Panc1 (cell line): Measurements from ENCODE around the gene SH3RF2. TPM values are rescaled to one million over a fixed set of nuclear protein-coding genes. Genes with fewer than 3 reads are reported as not detected.

Experiments used
- ATAC-seq: fragments of 200-7000 bp; cut with Tn5 transposase; 2 replicates; pipeline ENCODE4 v1.9.1; 2020; ENCODE audit warnings: mild to moderate bottlenecking, moderate library complexity
- BruUV-seq: library from RNA; stranded (reverse); fragments of 400-500 nt; replicated peaks from 2 replicates; lab custom pipeline; 2021; lab: Mats Ljungman, UMichigan
- CTCF ChIA-PET: fragments of 300-600 bp; sonication (Branson Sonifier 250); formaldehyde crosslinking; loops from one replicate; lab custom pipeline; 2022; ENCODE audit warnings: antibody characterized with exemption; lab: Charles Lee
- POLR2A ChIA-PET: fragments of 300-600 bp; sonication (Branson Sonifier 250); formaldehyde crosslinking; loops from one replicate; lab custom pipeline; 2022; ENCODE audit warnings: antibody characterized with exemption; lab: Charles Lee
- DNase-seq: peaks from one replicate; pipeline ENCODE4 v3.0.0-alpha.2; 2010; ENCODE audit warnings: low read depth, low spot score
- H3K27ac ChIP-seq: 2 replicates; pipeline ENCODE4 v1.5.1; 2011; ENCODE audit warnings: mild to moderate bottlenecking, low read length, inconsistent platforms
- H3K27me3 ChIP-seq: fragments of 200-500 bp; sonication (Bioruptor generic); 2 replicates; pipeline ENCODE4 v1.6.0; 2014; ENCODE audit warnings: low read length, inconsistent platforms; ENCODE audit not compliant: control insufficient read depth, insufficient read depth
- H3K36me3 ChIP-seq: fragments of 200-500 bp; sonication (Bioruptor generic); 2 replicates; pipeline ENCODE4 v1.5.1; 2014; ENCODE audit warnings: inconsistent platforms, mild to moderate bottlenecking, low read length, moderate library complexity; ENCODE audit not compliant: control insufficient read depth, insufficient read depth
- H3K4me1 ChIP-seq: 2 replicates; pipeline ENCODE4 v1.5.1; 2011; ENCODE audit warnings: inconsistent platforms, mild to moderate bottlenecking, low read length, moderate library complexity; ENCODE audit not compliant: control insufficient read depth, insufficient read depth
- H3K4me3 ChIP-seq, 2 experiments: 2 replicates each; pipeline ENCODE4 v1.5.1; 2011 to 2012; ENCODE audit warnings: low read depth in 2 of 2, low read length in 2 of 2, mild to moderate bottlenecking in 2 of 2, inconsistent platforms in 1 of 2, moderate library complexity in 1 of 2
- H3K9me3 ChIP-seq: fragments of 200-500 bp; sonication (Bioruptor generic); 2 replicates; pipeline ENCODE4 v1.5.1; 2014; ENCODE audit warnings: low read depth, mild to moderate bottlenecking, inconsistent platforms, low read length, moderate library complexity; ENCODE audit not compliant: control insufficient read depth, insufficient read depth
- POLR2AphosphoS5 ChIP-seq: IDR thresholded peaks from 2 replicates; pipeline ENCODE4 v1.6.1; 2012; ENCODE audit warnings: mild to moderate bottlenecking, low read depth, low read length, moderate library complexity
- SIN3A ChIP-seq: IDR thresholded peaks from 2 replicates; pipeline ENCODE4 v1.6.1; 2012; ENCODE audit warnings: low read depth, mild to moderate bottlenecking, low read length, moderate library complexity, borderline replicate concordance; ENCODE audit not compliant: insufficient read depth
- TCF7L2 ChIP-seq: IDR thresholded peaks from 2 replicates; pipeline ENCODE4 v1.6.1; 2011; ENCODE audit warnings: mild to moderate bottlenecking, low read depth, low read length, inconsistent platforms
- in situ Hi-C: cut with HindIII; loops from 2 replicates; pipeline ENCODE4 v1.10.0; 2016; ENCODE audit warnings: low sequenced_read_pairs, low pct_unique_long_range_greater_than_20kb
- intact Hi-C: fragments of 100-400 bp; cut with micrococcal nuclease; formaldehyde crosslinking; loops from one replicate; pipeline ENCODE4 v1.10.0; 2022; ENCODE audit not compliant: unreplicated experiment
- total RNA-seq: library from RNA; stranded (reverse); gene quantifications from one replicate; pipeline ENCODE4 v1.2.1, GENCODE V29; 2021; ENCODE audit not compliant: unreplicated experiment
- TF ChIP-seq, protein P1 (sequence below): fragments of 450-650 bp; IDR thresholded peaks from 2 replicates; pipeline ENCODE4 v1.5.1; 2017; ENCODE audit warnings: mild to moderate bottlenecking
- TF ChIP-seq, protein P2 (sequence below), 2 experiments: IDR thresholded peaks; 2 replicates each; pipeline ENCODE4 v1.6.1; 2011 to 2012; ENCODE audit warnings: low read depth in 2 of 2, control low read depth in 1 of 2, low read length in 1 of 2, mild to moderate bottlenecking in 1 of 2, moderate library complexity in 1 of 2; ENCODE audit not compliant: insufficient read depth in 1 of 2

SH3RF2 gene
- total RNA-seq, 1 experiment from 2014 or later = 23.1 TPM

DNA sequence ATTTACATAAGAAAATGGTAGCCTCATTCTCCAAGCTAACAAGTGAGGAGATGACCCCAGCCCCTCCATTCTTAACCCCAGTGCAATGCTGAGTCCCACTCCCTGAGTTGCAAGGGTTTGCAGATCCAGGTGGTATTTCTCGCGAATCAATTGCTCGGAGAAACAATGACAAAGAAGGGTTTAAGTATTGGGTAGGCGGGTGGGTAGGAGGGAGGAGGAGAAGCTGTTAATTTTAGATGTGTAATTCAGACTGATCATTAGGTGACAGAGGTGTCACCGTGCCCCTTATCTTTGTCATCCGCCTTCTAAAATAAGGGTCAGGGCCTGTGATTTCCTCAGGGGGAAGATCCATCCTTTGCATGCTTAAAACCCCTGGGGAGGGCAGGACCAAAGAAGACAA lies 17.0 kb upstream of the SH3RF2 start:
- no TSS peak for BruUV-seq
- ATAC-seq = no peak

DNA sequence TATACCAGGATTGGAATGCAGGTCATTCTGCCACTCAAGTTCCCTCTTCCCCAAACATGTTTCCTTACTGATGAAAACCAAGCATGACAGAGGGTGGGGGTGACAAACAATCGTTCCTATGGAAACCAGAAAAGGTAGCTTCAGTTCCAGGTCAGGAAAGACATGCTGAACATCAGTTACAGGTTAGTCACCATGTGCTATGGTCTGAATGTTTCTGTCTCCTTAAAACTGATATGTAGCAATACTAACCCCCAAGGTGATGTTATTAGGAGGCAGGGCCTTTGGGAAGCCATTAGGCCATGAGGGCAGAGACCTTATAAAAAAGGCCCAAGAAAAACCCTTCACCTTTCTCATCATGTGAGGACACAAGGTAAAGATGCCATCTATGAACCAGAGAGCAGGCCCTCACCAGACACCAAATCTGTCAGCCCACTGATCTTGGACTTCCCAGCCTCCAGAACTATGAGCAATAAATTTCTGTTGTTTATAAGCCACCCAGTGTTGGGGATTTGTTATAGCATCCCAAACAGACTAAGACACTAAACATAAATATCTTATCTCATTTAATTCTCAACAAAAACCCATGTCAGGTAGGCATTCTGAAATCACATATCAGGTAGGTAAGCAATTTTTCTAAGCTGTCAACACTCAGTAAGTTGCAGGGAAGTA lies 15.7 kb upstream of the SH3RF2 start:
- no TSS peak for BruUV-seq
- no peak for DNase-seq
- intact Hi-C loops = no loop called here

More for the DNA sequence above, 17.0 kb upstream of the SH3RF2 start:
- Histone ChIP-seq H3K4me1 (peaks cover 23% of the 10 kb centered on the region), H3K9me3 (no peaks in the 10 kb centered on the region), H3K4me3 (no peak overlapping the region), H3K36me3 (no peaks in the 10 kb centered on the region), H3K27me3 (no peaks in the 10 kb centered on the region), H3K27ac (no peak overlapping the region; the same call in 1 of the 2 replicates)
- DNase-seq = no peak
- ChIA-PET POLR2A (no interaction called here), CTCF (no interaction called here)
- in situ Hi-C loops (no loop called here), intact Hi-C loops (no loop called here)
- TF ChIP-seq SIN3A (no peak), POLR2AphosphoS5 (no peak), TCF7L2 (no peak)
- TF ChIP-seq, protein P1, sequence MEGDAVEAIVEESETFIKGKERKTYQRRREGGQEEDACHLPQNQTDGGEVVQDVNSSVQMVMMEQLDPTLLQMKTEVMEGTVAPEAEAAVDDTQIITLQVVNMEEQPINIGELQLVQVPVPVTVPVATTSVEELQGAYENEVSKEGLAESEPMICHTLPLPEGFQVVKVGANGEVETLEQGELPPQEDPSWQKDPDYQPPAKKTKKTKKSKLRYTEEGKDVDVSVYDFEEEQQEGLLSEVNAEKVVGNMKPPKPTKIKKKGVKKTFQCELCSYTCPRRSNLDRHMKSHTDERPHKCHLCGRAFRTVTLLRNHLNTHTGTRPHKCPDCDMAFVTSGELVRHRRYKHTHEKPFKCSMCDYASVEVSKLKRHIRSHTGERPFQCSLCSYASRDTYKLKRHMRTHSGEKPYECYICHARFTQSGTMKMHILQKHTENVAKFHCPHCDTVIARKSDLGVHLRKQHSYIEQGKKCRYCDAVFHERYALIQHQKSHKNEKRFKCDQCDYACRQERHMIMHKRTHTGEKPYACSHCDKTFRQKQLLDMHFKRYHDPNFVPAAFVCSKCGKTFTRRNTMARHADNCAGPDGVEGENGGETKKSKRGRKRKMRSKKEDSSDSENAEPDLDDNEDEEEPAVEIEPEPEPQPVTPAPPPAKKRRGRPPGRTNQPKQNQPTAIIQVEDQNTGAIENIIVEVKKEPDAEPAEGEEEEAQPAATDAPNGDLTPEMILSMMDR = no peak
- TF ChIP-seq, protein P2, sequence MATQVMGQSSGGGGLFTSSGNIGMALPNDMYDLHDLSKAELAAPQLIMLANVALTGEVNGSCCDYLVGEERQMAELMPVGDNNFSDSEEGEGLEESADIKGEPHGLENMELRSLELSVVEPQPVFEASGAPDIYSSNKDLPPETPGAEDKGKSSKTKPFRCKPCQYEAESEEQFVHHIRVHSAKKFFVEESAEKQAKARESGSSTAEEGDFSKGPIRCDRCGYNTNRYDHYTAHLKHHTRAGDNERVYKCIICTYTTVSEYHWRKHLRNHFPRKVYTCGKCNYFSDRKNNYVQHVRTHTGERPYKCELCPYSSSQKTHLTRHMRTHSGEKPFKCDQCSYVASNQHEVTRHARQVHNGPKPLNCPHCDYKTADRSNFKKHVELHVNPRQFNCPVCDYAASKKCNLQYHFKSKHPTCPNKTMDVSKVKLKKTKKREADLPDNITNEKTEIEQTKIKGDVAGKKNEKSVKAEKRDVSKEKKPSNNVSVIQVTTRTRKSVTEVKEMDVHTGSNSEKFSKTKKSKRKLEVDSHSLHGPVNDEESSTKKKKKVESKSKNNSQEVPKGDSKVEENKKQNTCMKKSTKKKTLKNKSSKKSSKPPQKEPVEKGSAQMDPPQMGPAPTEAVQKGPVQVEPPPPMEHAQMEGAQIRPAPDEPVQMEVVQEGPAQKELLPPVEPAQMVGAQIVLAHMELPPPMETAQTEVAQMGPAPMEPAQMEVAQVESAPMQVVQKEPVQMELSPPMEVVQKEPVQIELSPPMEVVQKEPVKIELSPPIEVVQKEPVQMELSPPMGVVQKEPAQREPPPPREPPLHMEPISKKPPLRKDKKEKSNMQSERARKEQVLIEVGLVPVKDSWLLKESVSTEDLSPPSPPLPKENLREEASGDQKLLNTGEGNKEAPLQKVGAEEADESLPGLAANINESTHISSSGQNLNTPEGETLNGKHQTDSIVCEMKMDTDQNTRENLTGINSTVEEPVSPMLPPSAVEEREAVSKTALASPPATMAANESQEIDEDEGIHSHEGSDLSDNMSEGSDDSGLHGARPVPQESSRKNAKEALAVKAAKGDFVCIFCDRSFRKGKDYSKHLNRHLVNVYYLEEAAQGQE (IDR thresholded peaks at IDR 0.05; ENCODE audit: insufficient read depth in 1 of 2, low read depth in 2 of 2, low read length in 1 of 2) = no peak

More for the DNA sequence above, 15.7 kb upstream of the SH3RF2 start:
- TF ChIP-seq, protein P1 = peak; percentile 18; the same call in 1 of the 2 replicates
- TF ChIP-seq TCF7L2 (no peak), SIN3A (no peak)
- TF ChIP-seq, protein P2 (IDR thresholded peaks at IDR 0.05; ENCODE audit: insufficient read depth in 1 of 2, low read depth in 2 of 2, low read length in 1 of 2) = no peak
- H3K4me1 ChIP-seq = peaks cover 35% of the 10 kb centered on the region
- H3K36me3 ChIP-seq = no peaks in the 10 kb centered on the region
- ChIA-PET POLR2A (no interaction called here), CTCF (no interaction called here)
- in situ Hi-C loops = no loop called here
- no peaks in the 10 kb centered on the region for H3K9me3 ChIP-seq
- H3K27ac ChIP-seq = no peak overlapping the region; the same call in 1 of the 2 replicates
- H3K27me3 ChIP-seq = no peaks in the 10 kb centered on the region
- ATAC-seq = no peak
- no peak overlapping the region for H3K4me3 ChIP-seq
